ENCODE measurements around the gene ANXA3.

ANXA3 gene

GRCh38 chr4:78629991-78630541 is 78.5 kb downstream of the ANXA3 start:
- Histone ChIP-seq H3K9ac (ENCODE audit: low read depth, low read length) (no peak overlapping the region), H3K27me3 (ENCODE audit: insufficient read depth, low read length) (no peaks in the 10 kb centered on the region), H3K27ac (ENCODE audit: low read depth, low read length) (no peak overlapping the region), H3K36me3 (ENCODE audit: insufficient read depth, low read length) (no peaks in the 10 kb centered on the region), H3K9me3 (ENCODE audit: insufficient read depth, low read depth, low read length) (no peaks in the 10 kb centered on the region), H3K4me3 (ENCODE audit: low read length) (no peak overlapping the region), H3K4me1 (ENCODE audit: insufficient read depth, low read length) (no peaks in the 10 kb centered on the region)
- WGBS, result 92% methylated on average over 4 of the region's 4 CpGs

- no peaks in the 10 kb centered on the region for H3K36me3 ChIP-seq (ENCODE audit: insufficient read depth, low read length)
- no peak overlapping the region for H3K4me3 ChIP-seq (ENCODE audit: low read length)
- no peaks in the 10 kb centered on the region for H3K9me3 ChIP-seq (ENCODE audit: insufficient read depth, low read depth, low read length)
- 86% methylated on average over 2 of the region's 2 CpGs for WGBS
- H3K9ac ChIP-seq (ENCODE audit: low read depth, low read length), result no peak overlapping the region
- no peaks in the 10 kb centered on the region for H3K4me1 ChIP-seq (ENCODE audit: insufficient read depth, low read length)
- no peaks in the 10 kb centered on the region for H3K27me3 ChIP-seq (ENCODE audit: insufficient read depth, low read length)
- no peak overlapping the region for H3K27ac ChIP-seq (ENCODE audit: low read depth, low read length)
These were observed 79.0 kb downstream of the ANXA3 start for GRCh38 chr4:78630615-78631014.

GRCh38 chr4:78634011-78634664 is 82.6 kb downstream of the ANXA3 start:
- WGBS, result 82% methylated on average over 5 of the region's 5 CpGs
- H3K4me1 ChIP-seq (ENCODE audit: insufficient read depth, low read length), result no peaks in the 10 kb centered on the region

GRCh38 chr4:78638337-78639172 is 87.0 kb downstream of the ANXA3 start:
- H3K27ac ChIP-seq (ENCODE audit: low read depth, low read length), result no peak overlapping the region
- WGBS, result 85% methylated on average over 4 of the region's 4 CpGs
- no peak overlapping the region for H3K9ac ChIP-seq (ENCODE audit: low read depth, low read length)
- H3K4me1 ChIP-seq (ENCODE audit: insufficient read depth, low read length), result no peaks in the 10 kb centered on the region
- no peaks in the 10 kb centered on the region for H3K36me3 ChIP-seq (ENCODE audit: insufficient read depth, low read length)
- H3K27me3 ChIP-seq (ENCODE audit: insufficient read depth, low read length), result no peaks in the 10 kb centered on the region
- H3K9me3 ChIP-seq (ENCODE audit: insufficient read depth, low read depth, low read length), result no peaks in the 10 kb centered on the region
- no peak overlapping the region for H3K4me3 ChIP-seq (ENCODE audit: low read length)

More at GRCh38 chr4:78634011-78634664, 82.6 kb downstream of the ANXA3 start:
- no peaks in the 10 kb centered on the region for H3K36me3 ChIP-seq (ENCODE audit: insufficient read depth, low read length)
- no peaks in the 10 kb centered on the region for H3K9me3 ChIP-seq (ENCODE audit: insufficient read depth, low read depth, low read length)
- no peaks in the 10 kb centered on the region for H3K27me3 ChIP-seq (ENCODE audit: insufficient read depth, low read length)
- H3K9ac ChIP-seq (ENCODE audit: low read depth, low read length), result no peak overlapping the region
- no peak overlapping the region for H3K4me3 ChIP-seq (ENCODE audit: low read length)
- H3K27ac ChIP-seq (ENCODE audit: low read depth, low read length), result no peak overlapping the region

- 87% methylated on average over 1 of the region's 1 CpG for WGBS
- peaks cover under 1% of the 10 kb centered on the region; the same call in 1 of the 2 replicates for H3K4me1 ChIP-seq (ENCODE audit: insufficient read depth, low read length)
- no peaks in the 10 kb centered on the region for H3K9me3 ChIP-seq (ENCODE audit: insufficient read depth, low read depth, low read length)
- H3K27me3 ChIP-seq (ENCODE audit: insufficient read depth, low read length), result no peaks in the 10 kb centered on the region
- no peak overlapping the region for H3K27ac ChIP-seq (ENCODE audit: low read depth, low read length)
- no peak overlapping the region for H3K4me3 ChIP-seq (ENCODE audit: low read length)
- no peak overlapping the region for H3K9ac ChIP-seq (ENCODE audit: low read depth, low read length)
- H3K36me3 ChIP-seq (ENCODE audit: insufficient read depth, low read length), result no peaks in the 10 kb centered on the region
These were observed 89.1 kb downstream of the ANXA3 start for GRCh38 chr4:78640714-78641113.

GRCh38 chr4:78642934-78643333 is 91.4 kb downstream of the ANXA3 start:
- H3K4me1 ChIP-seq (ENCODE audit: insufficient read depth, low read length), result peaks cover 9% of the 10 kb centered on the region; the same call in 1 of the 2 replicates
- no peak overlapping the region for H3K27ac ChIP-seq (ENCODE audit: low read depth, low read length)
- no peak overlapping the region for H3K4me3 ChIP-seq (ENCODE audit: low read length)
- H3K9ac ChIP-seq (ENCODE audit: low read depth, low read length), result no peak overlapping the region
- H3K36me3 ChIP-seq (ENCODE audit: insufficient read depth, low read length), result no peaks in the 10 kb centered on the region
- WGBS, result 95% methylated on average over 2 of the region's 2 CpGs
- no peaks in the 10 kb centered on the region for H3K27me3 ChIP-seq (ENCODE audit: insufficient read depth, low read length)
- no peaks in the 10 kb centered on the region for H3K9me3 ChIP-seq (ENCODE audit: insufficient read depth, low read depth, low read length)

- H3K9me3 ChIP-seq (ENCODE audit: insufficient read depth, low read depth, low read length), result no peaks in the 10 kb centered on the region
- H3K27ac ChIP-seq (ENCODE audit: low read depth, low read length), result no peak overlapping the region
- H3K4me1 ChIP-seq (ENCODE audit: insufficient read depth, low read length), result peaks cover 9% of the 10 kb centered on the region; the same call in 1 of the 2 replicates
- H3K36me3 ChIP-seq (ENCODE audit: insufficient read depth, low read length), result no peaks in the 10 kb centered on the region
- H3K9ac ChIP-seq (ENCODE audit: low read depth, low read length), result no peak overlapping the region
- no peaks in the 10 kb centered on the region for H3K27me3 ChIP-seq (ENCODE audit: insufficient read depth, low read length)
- no peak overlapping the region for H3K4me3 ChIP-seq (ENCODE audit: low read length)
These were observed 92.6 kb downstream of the ANXA3 start for GRCh38 chr4:78644063-78644691.

- Histone ChIP-seq H3K36me3 (ENCODE audit: insufficient read depth, low read length) (no peaks in the 10 kb centered on the region), H3K27ac (ENCODE audit: low read depth, low read length) (no peak overlapping the region), H3K9me3 (ENCODE audit: insufficient read depth, low read depth, low read length) (no peaks in the 10 kb centered on the region), H3K4me1 (ENCODE audit: insufficient read depth, low read length) (peaks cover 9% of the 10 kb centered on the region; the same call in 1 of the 2 replicates), H3K9ac (ENCODE audit: low read depth, low read length) (no peak overlapping the region), H3K4me3 (ENCODE audit: low read length) (no peak overlapping the region), H3K27me3 (ENCODE audit: insufficient read depth, low read length) (no peaks in the 10 kb centered on the region)
- 44% methylated on average over 3 of the region's 4 CpGs for WGBS
These were observed 93.3 kb downstream of the ANXA3 start for GRCh38 chr4:78644744-78645330.

GRCh38 chr4:78645853-78646757 is 94.5 kb downstream of the ANXA3 start:
- Histone ChIP-seq H3K4me3 (ENCODE audit: low read length) (no peak overlapping the region), H3K9me3 (ENCODE audit: insufficient read depth, low read depth, low read length) (no peaks in the 10 kb centered on the region), H3K9ac (ENCODE audit: low read depth, low read length) (no peak overlapping the region), H3K27me3 (ENCODE audit: insufficient read depth, low read length) (no peaks in the 10 kb centered on the region), H3K27ac (ENCODE audit: low read depth, low read length) (no peak overlapping the region), H3K4me1 (ENCODE audit: insufficient read depth, low read length) (peaks cover 9% of the 10 kb centered on the region; the same call in 1 of the 2 replicates), H3K36me3 (ENCODE audit: insufficient read depth, low read length) (no peaks in the 10 kb centered on the region)
- WGBS, result 88% methylated on average over 10 of the region's 10 CpGs

- WGBS, result 92% methylated on average over 2 of the region's 2 CpGs
- H3K4me1 ChIP-seq (ENCODE audit: insufficient read depth, low read length), result peaks cover 9% of the 10 kb centered on the region; the same call in 1 of the 2 replicates
- H3K9me3 ChIP-seq (ENCODE audit: insufficient read depth, low read depth, low read length), result no peaks in the 10 kb centered on the region
- H3K27ac ChIP-seq (ENCODE audit: low read depth, low read length), result no peak overlapping the region
- no peaks in the 10 kb centered on the region for H3K27me3 ChIP-seq (ENCODE audit: insufficient read depth, low read length)
- H3K4me3 ChIP-seq (ENCODE audit: low read length), result no peak overlapping the region
- no peaks in the 10 kb centered on the region for H3K36me3 ChIP-seq (ENCODE audit: insufficient read depth, low read length)
- H3K9ac ChIP-seq (ENCODE audit: low read depth, low read length), result no peak overlapping the region
These were observed 95.7 kb downstream of the ANXA3 start for GRCh38 chr4:78647272-78647671.
